Ishikawa (cell line): ENCODE measurements around the gene ICA1.

Experiments
- CEBPB ChIP-seq: IDR thresholded peaks from 2 replicates; pipeline ENCODE4 v1.6.1; 2012
- CREB1 ChIP-seq: IDR thresholded peaks from 2 replicates; pipeline ENCODE4 v1.6.1; 2012; ENCODE audit warnings: low read depth
- EGR1 ChIP-seq: IDR thresholded peaks from 2 replicates; pipeline ENCODE4 v1.6.1; 2012
- EP300 ChIP-seq: IDR thresholded peaks from 2 replicates; pipeline ENCODE4 v1.6.1; 2012; ENCODE audit warnings: borderline replicate concordance
- FOXM1 ChIP-seq: IDR thresholded peaks from 2 replicates; pipeline ENCODE4 v1.6.1; 2012; ENCODE audit warnings: low read depth, borderline replicate concordance
- MAX ChIP-seq: IDR thresholded peaks from 2 replicates; pipeline ENCODE4 v1.6.1; 2012
- NFIC ChIP-seq: IDR thresholded peaks from 2 replicates; pipeline ENCODE4 v1.6.1; 2012
- RAD21 ChIP-seq: IDR thresholded peaks from 2 replicates; pipeline ENCODE4 v1.6.1; 2012; ENCODE audit warnings: low read depth
- TAF1 ChIP-seq: IDR thresholded peaks from 2 replicates; pipeline ENCODE4 v1.6.1; 2012; ENCODE audit warnings: low read depth, mild to moderate bottlenecking
- TCF12 ChIP-seq: IDR thresholded peaks from 2 replicates; pipeline ENCODE4 v1.6.1; 2012; ENCODE audit warnings: low read depth
- TEAD4 ChIP-seq: IDR thresholded peaks from 2 replicates; pipeline ENCODE4 v1.6.1; 2012
- USF1 ChIP-seq: IDR thresholded peaks from 2 replicates; pipeline ENCODE4 v1.6.1; 2012
- YY1 ChIP-seq: IDR thresholded peaks from 2 replicates; pipeline ENCODE4 v1.6.1; 2012; ENCODE audit warnings: low read depth
- ZBTB7A ChIP-seq: IDR thresholded peaks from 2 replicates; pipeline ENCODE4 v1.6.1; 2012; ENCODE audit warnings: low read depth
- TF ChIP-seq, protein P1 (sequence below): IDR thresholded peaks from 2 replicates; pipeline ENCODE4 v1.6.1; 2012; ENCODE audit warnings: low read depth, mild to moderate bottlenecking

The ICA1 gene

DNA sequence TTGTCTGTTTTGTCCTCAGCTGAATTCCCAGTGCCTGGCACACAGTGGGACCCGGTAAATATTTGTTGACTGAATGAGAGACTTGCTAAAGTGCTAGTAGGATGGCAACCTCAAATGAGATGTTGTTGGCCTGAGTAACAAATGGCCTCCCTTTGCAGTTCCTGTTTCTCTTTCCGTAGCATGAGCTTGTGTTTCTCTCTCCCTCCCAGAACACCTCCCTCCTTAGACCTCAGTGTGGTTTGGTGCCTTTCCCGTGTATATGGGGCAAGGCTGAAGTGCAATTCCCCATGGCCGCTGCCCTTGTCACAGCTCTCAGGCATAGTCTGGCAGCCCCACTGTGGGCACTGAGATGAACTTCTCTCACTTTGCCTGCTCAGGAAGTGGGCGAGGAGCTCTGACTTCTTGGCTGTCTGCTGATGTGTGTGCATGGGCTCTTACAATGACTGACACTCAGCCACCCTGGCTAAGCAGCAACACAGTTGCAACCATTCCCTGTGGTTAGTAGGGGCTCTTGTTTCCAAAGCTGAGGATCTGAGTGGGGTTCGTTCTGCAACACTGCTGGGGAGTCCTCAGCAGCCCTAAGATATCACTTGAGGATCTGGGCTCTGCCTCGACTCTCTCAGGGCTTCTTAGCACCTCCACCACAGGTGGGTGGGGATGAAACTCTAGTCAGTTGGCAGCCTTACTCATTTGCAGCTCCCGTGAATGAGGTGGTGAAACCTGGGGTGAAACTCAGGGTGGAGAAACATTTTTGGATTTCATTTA, 136.1 kb downstream of the ICA1 start:
- TF ChIP-seq RAD21 (no peak), TAF1 (no peak), EP300 (no peak), MAX (no peak), FOXM1 (no peak), NFIC (no peak), CREB1 (no peak), TCF12 (no peak), USF1 (no peak), CEBPB (no peak), EGR1 (no peak), ZBTB7A (no peak), YY1 (no peak), TEAD4 (no peak)
- TF ChIP-seq, protein P1, sequence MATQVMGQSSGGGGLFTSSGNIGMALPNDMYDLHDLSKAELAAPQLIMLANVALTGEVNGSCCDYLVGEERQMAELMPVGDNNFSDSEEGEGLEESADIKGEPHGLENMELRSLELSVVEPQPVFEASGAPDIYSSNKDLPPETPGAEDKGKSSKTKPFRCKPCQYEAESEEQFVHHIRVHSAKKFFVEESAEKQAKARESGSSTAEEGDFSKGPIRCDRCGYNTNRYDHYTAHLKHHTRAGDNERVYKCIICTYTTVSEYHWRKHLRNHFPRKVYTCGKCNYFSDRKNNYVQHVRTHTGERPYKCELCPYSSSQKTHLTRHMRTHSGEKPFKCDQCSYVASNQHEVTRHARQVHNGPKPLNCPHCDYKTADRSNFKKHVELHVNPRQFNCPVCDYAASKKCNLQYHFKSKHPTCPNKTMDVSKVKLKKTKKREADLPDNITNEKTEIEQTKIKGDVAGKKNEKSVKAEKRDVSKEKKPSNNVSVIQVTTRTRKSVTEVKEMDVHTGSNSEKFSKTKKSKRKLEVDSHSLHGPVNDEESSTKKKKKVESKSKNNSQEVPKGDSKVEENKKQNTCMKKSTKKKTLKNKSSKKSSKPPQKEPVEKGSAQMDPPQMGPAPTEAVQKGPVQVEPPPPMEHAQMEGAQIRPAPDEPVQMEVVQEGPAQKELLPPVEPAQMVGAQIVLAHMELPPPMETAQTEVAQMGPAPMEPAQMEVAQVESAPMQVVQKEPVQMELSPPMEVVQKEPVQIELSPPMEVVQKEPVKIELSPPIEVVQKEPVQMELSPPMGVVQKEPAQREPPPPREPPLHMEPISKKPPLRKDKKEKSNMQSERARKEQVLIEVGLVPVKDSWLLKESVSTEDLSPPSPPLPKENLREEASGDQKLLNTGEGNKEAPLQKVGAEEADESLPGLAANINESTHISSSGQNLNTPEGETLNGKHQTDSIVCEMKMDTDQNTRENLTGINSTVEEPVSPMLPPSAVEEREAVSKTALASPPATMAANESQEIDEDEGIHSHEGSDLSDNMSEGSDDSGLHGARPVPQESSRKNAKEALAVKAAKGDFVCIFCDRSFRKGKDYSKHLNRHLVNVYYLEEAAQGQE = no peak

- no peak for TF ChIP-seq EP300
- TF ChIP-seq NFIC = no peak
- no peak for TF ChIP-seq FOXM1
- no peak for TF ChIP-seq MAX
- TF ChIP-seq, protein P1 = no peak
- TF ChIP-seq TAF1 = no peak
- TF ChIP-seq YY1 = no peak
- no peak for TF ChIP-seq CEBPB
- TF ChIP-seq TEAD4 = no peak
- TF ChIP-seq EGR1 = no peak
- no peak for TF ChIP-seq TCF12
- TF ChIP-seq ZBTB7A = no peak
- TF ChIP-seq RAD21 = no peak
- TF ChIP-seq CREB1 = no peak
- no peak for TF ChIP-seq USF1
Observed at GRCh38 chr7:8121243-8121642, 140.7 kb downstream of the ICA1 start.

GRCh38 chr7:8120390-8121058, 141.4 kb downstream of the ICA1 start:
- TF ChIP-seq CREB1 (no peak), MAX (no peak), NFIC (no peak), USF1 (no peak), ZBTB7A (no peak), TEAD4 (no peak), RAD21 (no peak), YY1 (no peak), TCF12 (no peak), TAF1 (no peak), EGR1 (no peak), FOXM1 (no peak), EP300 (no peak), CEBPB (no peak)
- TF ChIP-seq, protein P1 = no peak
